Fibroblast of skin of abdomen (primary cell): Measurements from ENCODE around the gene ARL8A.
"Not testable (repeated sequence)": the region's sequence is repeated elsewhere in the genome, so short reads cannot be mapped to it uniquely, and the experiment has no call there.

Experiments used
- DNase-seq: peaks from one replicate; pipeline ENCODE4 v3.0.0-alpha.2; 2013

Gene ARL8A

DNA sequence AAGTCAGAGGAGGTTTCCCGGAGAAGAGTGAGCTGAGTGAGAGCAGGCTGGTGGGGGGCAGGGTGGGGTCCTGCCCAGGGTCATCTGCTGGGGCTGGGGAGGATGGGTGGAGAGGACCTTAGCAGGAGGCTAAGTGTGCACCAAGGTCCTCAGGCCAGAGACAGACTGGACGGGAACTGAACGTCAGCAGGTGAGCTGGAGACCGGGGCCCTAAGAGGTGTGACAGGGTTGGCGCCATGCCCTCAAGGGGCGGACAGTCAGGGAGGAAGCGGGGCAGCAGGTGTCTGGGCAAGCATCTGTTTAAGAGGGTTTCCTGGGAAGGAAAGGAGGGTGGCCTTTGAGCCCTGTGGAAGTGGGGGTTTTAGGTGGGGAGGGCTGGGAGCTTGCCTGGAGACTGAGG, 29.5 kb upstream of the ARL8A start:
- DNase-seq, result no peak

DNA sequence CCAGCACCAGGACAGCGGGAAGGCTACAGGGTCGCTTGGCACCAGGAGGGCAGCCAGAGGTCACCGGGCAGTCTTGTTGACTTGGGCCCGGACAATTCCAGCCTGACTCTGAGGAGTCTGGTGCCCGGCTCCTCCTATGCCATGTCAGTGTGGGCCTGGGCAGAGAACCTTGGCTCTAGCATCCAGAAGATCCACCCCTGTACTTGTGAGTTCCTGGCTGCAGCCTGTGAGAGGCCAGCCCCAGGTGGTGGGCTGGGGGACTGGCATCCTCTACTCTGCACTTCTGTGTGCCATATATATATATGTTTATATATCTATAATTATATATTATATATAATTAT, 27.4 kb upstream of the ARL8A start:
- no peak for DNase-seq

DNA sequence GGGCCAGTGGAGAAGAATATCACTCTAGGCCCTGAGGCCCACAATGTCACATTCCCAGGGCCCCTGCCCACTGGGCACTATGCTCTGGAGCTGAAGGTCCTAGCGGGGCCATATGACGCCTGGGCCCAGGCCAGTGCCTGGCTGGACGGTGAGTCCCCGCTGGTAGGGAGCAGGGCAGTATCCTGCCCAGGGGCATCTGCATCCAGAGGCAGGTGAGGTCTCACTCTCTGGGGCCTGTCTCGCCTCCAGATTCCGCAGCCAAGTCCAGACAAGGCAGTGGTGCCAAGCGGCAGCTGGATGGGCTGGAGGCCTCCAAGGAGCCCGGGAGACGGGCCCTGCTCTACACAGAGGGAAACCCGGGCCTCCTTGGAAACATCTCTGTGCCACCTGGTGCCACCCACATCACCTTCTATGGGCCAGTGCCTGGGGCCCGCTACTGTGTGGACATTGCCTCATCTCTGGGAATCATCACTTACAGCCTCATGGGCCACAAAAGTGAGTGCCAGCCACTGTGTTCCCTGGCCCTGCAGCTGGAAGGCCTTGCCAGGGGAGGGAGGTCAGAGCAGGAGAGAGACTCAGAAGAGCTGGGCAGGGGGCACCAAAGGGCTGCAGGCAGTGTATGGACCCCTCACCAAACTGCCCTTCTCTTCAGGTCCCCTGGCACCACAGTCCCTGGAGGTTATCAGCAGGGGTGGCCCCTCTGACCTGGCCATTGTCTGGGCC, 26.9 kb upstream of the ARL8A start:
- no peak for DNase-seq

DNA sequence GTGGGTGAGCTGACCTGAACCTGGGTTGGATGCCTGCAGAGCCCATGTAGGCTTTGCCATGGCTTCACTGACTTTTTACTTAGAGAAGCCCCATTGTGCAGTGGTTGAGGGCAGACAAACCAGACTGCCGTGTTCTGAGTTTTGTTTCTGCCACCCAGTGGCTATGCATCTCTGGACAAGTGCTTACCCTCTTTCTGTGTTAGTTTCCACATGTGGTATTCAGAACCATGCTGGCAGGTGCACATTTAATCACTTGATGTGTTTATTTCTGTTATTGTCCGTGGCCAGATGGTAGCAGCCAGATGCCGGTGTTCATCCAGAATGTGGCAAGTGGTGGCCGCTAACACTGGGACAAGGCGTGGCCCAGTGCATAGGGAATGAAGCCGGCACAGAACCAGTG, 26.2 kb upstream of the ARL8A start:
- DNase-seq, result no peak

DNA sequence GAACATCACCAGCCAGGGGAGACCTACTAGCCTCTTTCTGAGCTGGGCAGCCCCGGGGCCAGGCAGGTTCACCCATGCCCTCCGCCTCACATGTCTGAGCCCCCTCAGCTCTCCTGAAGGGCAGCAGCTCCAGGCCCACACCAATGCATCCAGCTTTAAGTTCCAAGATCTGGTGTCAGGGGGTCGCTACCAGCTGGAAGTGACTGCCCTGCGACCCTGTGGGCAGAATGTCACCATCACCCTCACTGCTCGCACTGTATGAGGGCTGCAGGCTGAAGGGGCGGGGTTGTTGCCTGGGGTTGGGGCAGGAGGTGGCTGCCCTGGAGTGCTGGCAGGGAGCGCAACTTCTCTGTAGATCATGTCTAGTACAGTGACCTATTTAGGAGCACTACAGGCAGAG, 24.3 kb upstream of the ARL8A start:
- DNase-seq, result no peak

DNA sequence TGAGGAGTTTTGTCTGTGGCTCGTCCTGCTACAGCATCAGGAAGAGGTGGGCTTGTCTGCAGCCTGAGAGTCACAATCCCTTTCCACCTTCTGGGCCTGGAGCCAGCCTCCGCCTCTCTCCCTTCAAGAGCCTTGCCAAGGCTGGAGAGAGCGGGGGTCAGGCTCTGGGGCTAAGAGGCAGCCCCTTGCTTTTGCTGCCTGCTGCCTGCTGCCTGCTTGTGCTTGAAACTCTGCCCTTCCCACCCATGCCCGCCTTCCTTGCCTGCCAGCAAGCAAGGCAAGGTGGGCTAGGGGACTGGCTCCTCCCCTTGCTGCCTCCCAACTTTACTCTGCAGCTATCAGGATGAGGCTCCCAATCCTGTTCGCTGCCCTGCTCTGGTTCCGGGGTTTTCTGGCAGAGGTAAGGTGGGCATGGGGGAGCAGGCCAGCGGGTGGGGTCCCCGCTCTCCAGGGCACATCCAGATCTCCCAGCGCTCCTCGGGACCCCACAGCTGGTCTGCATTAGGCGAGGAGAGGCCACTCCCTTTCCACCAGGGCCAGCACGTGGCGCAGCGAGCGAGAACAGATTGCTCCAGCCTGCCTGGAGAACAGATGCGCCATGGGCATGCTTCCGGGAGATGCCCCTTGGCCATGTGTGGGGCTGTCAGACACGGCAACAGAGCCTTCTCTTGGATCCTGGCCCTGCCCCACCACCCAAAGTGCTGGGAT, 23.3 kb upstream of the ARL8A start:
- DNase-seq, result peak; percentile 41

DNA sequence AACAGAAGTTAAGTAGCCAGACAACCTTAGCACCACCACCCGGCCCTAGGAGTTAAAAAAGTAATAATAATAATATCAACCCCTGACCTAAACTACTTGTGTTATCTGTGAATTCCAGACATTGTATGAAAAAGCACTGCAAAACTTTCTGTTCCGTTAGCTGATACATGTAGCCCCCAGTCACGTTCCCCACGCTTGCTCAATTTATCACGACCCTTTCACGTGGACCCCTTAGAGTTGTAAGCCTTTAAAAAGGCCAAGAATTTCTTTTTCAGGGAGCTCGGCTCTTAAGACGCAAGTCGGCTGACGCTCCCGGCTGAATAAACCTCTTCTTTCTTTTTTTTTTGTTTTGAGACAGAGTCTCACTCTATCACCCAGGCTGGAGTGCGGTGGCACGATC, 22.5 kb upstream of the ARL8A start:
- not testable (repeated sequence) for DNase-seq

DNA sequence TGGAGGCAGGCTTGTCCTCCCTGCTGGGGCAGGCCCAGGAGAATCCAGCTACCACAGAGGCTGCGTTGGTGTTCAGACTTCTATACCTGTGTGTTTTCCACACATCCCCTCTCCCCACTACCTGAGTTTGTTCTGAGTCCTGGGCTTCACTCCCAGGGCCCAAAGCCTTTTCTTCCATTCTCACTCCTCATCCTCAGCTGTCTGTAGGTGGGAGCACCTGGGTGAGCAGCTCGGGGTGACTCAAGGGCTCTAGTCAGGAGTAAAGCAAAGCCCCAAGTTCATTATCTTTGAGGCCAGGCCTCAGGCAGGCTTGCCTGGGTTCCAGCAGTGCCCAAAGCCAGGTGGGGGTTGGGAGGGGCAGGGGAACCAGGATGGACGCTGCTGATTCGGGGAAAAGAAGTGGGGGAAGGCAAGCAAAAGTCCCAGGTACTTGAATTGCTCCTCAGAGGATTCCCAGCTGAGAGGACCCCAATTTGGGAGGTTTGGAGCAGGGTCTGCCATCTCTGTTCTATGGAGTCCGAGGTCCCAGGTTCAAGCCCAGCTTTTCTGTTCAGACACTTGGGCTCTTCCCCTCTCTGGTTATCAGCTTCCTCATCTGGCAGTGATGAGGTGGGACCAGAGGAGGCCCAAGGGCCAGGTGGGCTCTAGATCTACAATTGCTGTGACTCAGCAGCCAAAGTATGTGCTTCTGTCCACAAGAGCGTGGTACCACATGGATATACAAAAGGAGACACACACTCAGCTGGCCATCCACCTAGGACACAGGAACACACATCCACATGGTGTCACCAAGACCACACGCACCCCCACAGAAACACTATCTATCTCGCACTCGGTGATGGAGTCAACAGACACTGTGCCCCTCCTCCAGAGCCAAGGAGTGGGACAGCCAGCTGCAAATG, 21.7 kb upstream of the ARL8A start:
- DNase-seq, result no peak

DNA sequence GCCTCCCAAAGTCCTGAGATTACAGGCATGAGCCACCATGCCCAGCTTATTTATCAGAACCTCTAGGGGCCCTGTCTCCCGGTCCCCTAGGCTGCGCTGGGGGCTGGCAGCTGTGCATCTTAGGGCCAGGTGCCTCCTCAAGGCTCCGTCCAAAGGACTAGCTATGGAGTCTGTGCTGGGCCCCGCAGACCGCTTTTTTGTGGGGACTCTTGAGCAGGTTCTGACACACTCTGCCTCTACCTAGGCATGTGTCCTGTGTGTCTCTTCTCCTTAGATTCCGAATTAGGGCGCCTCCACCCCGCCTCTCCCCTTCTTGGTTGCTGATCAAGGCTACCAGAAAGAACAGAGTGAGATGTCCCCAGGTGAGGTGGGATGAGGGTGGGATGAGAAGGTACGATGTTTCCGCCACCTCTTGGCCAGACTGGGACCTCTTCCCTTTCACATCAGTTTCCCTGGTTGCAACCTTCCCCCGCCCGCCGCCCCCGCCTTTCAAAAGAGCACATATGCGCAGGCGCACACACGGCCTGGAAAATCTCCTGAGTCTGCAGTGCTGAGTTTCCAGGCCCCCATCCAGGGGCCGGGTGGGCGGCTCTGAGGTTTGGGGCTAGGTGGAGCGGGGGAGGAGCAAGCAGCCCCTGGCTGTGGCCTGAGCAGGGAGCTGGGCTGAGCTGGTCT, 20.9 kb upstream of the ARL8A start:
- DNase-seq, result no peak

DNA sequence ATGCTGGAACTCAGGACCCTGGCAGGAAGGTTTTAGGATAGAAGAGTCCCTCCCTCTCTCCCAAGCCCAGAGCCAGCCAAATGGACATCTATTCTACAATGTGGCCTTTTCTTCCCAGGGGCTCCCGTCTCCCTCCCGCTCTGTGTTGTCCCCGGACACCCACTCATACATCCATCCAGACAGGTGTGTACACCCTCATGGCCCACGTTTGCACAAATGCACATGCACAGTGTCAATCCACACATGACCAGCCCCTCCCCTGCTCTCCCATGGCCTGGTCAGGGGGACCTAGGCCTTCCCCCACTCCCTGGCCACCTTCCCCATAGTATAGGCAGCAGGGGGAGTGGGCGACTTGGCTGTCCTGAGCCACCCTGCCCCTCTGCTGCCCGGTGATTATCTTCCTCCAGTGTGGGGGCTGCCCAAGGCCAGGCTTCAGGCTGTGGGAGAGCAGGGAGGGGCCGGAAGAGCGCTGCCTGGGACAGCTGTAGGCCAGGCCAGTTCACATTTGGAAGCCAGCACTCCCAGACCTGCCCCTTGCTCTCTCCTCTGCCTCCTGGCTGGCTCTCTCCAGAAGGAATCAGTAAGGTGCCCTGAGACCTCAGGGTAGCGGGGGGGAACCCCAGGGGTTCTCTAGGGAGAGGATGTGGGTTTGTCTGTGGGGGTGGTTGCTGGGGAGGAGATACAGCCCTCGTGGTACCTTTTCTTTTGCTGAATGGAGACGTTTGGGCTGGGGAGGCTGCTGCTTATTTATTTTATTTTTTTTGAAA, 19.9 kb upstream of the ARL8A start:
- no peak for DNase-seq

DNA sequence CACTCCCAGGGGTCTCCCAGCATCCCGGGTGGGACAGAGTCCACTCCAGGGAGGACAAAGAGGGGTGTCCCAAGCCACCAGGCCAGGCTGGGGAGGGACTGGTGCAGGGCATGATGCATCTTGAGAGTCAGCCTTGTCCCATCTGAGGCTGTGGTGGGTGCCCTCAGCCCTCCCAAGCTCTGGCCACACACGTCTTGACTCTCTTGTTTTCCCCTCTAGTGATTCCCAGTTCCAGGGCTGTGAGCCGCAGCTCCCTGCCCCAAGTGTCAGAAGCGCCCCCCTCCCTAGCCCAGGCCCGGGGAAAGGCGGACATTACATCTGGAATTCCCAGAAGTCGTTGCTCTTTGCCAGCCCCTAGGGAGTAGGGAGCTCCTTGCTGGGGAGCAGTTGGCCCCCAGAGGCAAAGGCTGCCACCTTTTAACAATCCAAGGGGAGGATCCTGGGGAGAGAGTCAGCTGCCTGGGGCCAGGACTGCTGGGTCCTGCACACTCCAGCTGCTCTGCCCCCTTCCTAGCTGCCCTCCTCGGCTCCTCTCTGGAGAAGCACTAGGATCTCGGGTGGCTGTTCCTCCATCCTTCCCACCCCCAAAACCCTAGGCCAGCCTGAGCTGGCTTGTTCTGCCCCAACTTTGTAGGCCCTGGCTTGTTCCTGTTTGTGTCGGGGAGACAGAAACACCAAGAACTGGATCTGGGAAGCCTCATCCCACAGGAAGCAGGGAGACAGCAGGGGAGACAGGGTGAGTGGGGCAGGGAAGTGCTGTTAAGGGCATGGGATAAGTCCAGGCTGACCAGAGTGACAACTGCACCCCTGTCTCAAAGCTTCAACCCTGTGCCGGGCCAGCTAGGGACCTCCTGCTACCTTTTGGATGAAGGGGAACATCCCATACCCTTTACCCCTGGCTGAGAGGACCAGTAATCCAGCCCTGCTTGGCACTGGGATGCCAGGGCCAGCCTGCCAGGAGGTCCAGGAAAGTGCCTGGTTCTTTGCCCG, 19.0 kb upstream of the ARL8A start:
- DNase-seq, result no peak

DNA sequence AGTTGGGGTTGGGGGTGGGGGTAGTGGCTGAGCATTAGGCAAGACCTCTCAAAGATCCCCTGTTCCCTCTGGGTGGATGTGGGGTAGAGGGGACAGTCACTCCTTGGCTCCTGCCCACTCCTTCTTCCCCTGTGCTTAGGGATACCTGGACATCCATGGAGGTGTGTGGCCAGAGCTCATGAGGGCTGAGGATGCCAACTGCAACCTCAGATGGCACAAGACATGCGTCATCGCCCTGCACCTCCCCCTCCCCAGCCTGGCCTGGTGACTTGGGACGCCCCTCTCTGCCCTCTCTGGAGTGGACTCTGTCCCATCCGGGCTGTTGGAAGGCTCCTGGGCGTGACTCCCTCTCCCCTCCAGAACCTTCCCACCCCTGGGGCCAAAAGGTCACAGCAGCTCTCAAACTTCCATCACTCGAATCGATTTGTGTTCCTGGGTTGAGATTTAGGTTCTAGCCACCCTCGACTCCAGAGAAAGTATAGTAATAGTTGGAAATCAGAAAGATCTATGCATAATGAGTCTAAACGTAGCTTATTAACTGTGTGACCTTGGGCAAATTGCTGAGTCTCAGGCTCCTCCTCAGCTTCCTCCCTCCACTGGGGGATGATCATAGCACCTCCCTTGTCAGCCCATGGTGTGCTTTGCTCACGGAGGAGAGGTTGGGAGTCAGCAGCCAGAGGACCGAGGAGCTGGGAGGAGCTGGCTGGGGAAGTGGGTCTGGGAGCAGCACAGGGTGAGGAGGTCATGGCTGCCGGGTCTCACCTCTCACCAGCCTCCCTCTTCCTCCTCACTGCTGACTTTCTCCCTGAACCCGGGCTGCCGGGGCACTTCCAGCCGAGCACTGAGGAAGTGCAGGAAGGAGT, 18.1 kb upstream of the ARL8A start:
- DNase-seq, result no peak

DNA sequence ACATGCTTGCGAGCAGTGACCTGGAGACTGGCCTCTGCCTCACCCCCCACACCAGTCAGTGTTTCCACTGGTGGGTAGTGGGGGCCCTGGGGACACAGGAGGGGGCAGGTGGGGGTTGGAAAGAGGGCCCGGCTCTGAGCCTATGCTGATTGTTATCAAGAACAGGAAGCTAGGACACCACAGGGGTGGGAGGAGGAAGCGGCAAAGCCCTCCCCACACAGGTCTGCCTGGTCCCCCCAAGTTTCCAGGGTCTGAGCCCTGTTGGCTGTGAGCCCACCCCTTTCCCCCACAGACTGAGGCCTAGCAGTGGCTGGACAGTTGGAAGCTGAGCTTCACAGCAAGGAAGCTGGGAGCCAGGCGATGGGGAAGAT, 17.5 kb upstream of the ARL8A start:
- no peak for DNase-seq

DNA sequence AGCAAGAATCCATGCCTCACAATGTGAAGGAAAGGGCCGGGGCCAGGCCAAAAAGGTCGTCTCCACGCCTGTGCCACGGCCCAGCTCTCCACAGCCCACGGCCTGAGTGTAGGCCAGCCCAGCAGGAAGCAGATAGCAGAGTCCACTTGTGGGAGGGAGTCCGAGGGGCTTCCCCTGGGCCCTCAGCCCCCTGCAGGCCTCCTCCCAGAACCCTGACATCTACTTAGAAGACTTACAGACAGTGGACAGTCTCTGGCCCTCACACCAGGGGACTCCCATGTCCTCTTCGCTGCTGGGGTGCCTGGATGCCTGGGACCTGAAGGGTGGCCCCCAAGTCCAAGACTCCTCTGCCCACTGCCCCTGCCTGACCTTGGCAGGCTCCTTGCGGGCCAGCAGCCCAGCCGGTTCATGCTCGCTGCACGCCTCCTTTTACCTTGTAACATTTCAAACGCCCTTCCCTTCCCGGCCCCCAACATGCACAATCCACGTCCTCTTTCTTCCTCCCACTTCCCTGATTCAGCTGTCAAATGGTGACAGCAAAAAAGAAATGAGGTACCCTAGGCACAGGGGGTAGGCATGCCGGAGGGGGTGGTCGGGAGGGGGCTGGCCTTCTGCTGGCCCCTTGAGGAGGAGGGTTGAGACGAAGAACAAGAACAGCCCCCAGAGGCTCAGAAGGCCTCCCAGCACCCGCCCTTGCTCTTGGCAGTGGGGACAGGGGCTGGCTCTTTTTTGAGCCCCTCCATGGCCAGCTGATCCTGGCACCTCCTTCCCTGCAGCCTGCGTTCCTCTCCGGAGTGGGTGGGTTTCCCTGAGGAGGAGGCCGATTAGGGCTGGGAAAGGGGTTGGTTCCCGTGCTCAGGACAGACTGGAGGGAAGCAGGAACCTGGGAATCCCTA, 16.9 kb upstream of the ARL8A start:
- DNase-seq, result no peak

DNA sequence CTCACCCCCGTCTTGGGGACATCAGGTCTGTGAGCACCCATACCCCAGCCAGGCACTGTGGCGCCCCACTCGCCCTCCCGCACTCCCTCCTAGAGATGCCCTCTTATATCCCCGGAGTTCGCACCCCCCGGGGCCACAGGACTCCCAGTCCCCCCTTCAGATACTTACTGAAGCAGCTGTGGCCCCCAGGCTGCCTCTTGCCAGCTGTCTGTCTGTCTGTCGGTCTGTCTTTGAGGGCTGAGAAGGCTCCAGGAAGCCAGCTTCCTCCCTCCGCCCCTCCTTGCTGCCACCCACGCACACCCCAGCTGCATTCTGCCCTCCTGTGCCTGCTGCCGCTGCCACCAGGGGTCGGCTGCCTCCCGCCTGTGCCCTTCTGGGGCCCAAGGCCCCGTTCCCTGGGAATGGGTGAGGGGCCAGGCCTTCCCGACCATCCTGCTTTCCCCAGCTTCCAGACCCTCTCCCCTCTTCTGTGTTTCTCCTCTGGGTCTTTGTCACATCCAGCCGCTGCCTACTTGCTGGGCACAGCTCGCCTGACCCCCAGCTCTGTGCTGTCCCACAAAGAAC, 15.9 kb upstream of the ARL8A start, which contains the start of gene PTPN7:
PTPN7 (minus strand) TSS at position 226 of the 564 bp plus-strand sequence. CDS start 1,200 bp downstream, outside the sequence.
- DNase-seq, result no peak

DNA sequence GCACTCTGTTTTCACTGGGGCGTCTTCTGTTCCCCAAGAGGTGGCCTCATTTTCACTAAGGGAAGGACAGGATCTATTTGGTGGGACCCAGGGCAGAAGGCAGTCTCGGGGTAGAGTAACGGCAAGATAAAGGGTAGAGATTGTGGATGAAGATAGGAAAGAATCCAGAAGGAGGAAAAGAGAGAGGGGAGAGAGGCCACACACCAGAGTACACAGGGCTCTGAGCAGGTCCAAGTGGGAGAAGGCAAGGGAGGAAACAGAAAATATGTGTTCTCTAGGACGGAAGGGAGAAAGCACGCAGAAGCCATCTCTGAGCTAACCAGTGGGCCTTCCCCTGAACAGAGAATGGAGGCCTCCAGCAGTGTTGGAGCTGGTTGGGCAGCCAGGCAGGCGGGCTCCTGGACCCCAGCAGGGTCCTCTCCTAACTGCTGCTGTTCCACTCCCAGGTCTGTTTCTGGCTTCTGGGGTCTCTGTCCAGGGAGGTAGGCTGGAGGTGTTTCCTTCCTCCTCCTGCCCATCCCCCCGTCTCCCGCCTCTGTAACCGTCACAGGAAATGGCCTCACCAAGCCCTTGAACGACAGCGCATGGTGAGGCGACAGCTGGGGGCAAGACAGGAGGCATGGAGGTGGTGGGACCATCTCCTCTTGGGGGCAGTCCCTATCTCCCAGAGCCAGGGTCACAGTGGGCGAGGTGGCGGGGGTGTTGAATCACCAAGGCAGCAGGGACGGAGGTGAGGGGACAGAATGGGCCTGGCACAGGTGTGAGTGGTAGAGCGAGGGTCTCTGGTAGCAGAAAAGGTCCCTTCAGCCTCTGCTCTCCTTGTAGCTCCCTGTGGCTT, 15.2 kb upstream of the ARL8A start:
- no peak for DNase-seq

DNA sequence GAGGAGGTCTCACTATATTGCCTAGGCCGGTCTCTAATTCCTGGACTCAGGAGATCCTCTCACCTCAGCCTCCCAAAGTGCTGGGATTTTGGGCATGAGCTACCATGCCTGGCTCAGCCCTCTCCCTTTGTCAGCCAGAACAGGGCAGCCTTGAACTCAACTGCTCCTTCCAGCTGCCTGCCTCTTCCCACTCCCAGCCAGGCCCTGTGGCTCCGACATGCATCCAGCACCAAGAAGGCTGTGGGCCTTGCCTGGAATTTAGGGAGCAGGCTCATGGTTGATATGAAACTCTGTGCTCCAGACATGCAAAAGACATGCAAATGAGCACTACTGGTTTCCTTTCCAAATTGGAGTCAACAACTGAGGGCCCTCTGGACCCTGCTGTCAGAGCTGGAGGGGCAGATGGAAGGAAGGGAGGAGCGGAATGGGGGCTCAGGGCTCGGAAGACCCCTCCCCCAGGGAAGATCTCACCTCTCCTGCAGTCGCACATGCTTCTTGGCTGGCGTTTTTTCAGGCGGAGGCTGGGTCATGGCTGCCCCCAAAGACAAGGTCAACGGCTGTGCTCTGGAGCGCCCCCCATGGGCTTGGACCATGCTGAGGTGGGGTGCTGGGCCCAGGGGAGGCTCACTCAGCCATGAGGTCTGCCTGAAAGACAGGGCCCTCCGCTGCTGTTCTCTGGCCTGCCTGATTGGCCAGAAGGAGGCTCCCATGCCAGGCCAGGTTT, 14.4 kb upstream of the ARL8A start:
- DNase-seq, result no peak
